GM21825 (cell line): ENCODE results near the gene CXCL9.
"Not testable (repeated sequence)": the region's sequence is repeated elsewhere in the genome, so short reads cannot be mapped to it uniquely, and the experiment has no call there.

Experiments
- ATAC-seq: cut with Tn5 transposase; IDR thresholded peaks from one replicate; pipeline ENCODE4 v1.9.1; 2021; ENCODE audit warnings: mild to moderate bottlenecking, moderate library complexity; ENCODE audit not compliant: unreplicated experiment

Gene CXCL9

DNA sequence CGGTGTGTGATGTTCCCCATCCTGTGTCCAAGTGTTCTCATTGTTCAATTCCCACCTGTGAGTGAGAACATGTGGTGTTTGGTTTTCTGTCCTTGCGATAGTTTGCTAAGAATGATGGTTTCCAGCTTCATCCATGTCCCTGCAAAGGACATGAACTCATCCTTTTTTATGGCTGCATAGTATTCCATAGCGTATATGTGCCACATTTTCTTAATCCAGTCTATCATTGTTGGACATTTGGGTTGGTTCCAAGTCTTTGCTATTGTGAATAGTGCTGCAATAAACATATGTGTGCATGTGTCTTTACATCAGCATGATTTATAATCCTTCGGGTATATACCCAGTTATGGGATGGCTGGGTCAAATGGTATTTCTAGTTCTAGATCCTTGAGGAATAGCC, 45.2 kb downstream of the CXCL9 start:
- ATAC-seq = not testable (repeated sequence)

DNA sequence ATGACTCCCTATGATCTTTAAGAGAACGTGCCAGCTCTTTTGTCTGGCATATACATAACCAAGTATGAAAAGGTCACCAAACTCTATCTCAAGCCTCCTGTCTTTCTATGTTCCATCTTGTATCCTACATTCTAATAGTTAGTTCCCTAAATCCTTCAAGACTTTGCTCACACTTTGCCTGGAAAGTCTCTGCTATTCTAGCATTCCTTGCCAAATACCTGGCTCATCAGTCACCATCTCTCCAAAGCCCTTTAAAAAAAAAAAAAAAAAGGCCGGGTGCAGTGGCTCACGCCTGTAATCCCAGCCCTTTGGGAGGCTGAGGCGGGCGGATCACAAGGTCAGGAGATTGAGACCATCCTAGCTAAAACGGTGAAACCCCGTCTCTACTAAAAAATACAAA, 48.8 kb downstream of the CXCL9 start:
- not testable (repeated sequence) for ATAC-seq

DNA sequence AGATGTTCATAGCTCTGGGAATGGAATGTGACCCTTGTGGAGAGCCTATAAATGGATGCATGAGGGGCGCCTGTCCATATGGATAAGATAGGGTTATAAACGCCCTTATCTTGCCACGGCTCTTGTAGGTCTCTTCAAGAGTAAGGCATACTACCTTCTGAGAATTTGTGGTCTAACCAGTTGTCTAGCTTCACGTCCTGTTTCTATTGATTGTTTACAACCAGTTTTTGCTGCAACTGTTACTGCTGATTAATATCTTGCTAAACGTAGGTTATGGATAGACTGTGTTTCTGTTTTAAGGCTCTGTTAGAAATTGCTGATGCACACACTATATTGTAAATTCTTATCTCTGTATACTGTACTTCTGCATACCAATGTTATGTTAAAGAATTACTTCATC, 52.5 kb downstream of the CXCL9 start:
- not testable (repeated sequence) for ATAC-seq

DNA sequence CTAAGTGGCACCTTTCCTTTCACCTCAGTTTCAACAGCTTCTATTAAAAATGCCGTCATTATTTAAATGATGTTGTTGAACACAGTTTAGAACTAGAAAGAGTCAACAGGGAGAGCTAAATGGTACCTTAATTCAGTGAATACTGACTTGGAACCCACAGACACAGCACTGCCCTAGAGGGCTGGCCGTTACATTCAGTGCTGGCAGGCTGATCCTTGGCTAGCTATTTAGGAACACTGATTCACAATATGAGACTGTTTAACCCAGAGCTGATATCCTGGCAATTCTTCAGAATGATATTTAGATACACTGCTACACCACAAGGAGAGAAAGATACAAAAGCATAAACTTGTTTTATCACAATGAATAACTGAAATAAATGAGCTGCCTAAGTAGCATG, 53.8 kb downstream of the CXCL9 start:
- no peak for ATAC-seq
